Liver (tissue), 9 donors: ENCODE data around the gene KAT2A. TPM values are rescaled to one million over a fixed set of nuclear protein-coding genes. Genes with fewer than 3 reads are reported as not detected.

Experiments used
- DNase-seq: peaks from one replicate; pipeline ENCODE4 v3.0.0-alpha.2; 2017; ENCODE audit warnings: low spot score
- H3K27ac ChIP-seq, 2 donors: one replicate each; pipeline ENCODE4 v1.7.0; 2013; ENCODE audit warnings: inconsistent platforms in 2 of 2, low read length in 2 of 2, control low read depth in 1 of 2, low read depth in 1 of 2, mild to moderate bottlenecking in 1 of 2
- H3K27me3 ChIP-seq, 4 donors: one replicate each; pipeline versions ENCODE4 v1.6.1 to v1.7.0; 2013; ENCODE audit warnings: low read length in 3 of 4, inconsistent platforms in 1 of 4, mild to moderate bottlenecking in 1 of 4, moderate library complexity in 1 of 4; ENCODE audit not compliant: control insufficient read depth in 4 of 4, insufficient read depth in 4 of 4
- H3K36me3 ChIP-seq, 4 donors: one replicate each; pipeline versions ENCODE4 v1.6.1 to v1.7.0; 2013; ENCODE audit warnings: low read length in 3 of 4, mild to moderate bottlenecking in 3 of 4, low read depth in 1 of 4, moderate library complexity in 1 of 4; ENCODE audit not compliant: control insufficient read depth in 4 of 4, insufficient read depth in 3 of 4
- H3K4me1 ChIP-seq, 4 donors: one replicate each; pipeline versions ENCODE4 v1.6.1 to v1.7.0; 2013; ENCODE audit warnings: low read length in 3 of 4, mild to moderate bottlenecking in 3 of 4, moderate library complexity in 1 of 4; ENCODE audit not compliant: control insufficient read depth in 4 of 4, insufficient read depth in 4 of 4
- H3K4me3 ChIP-seq, 3 donors: one replicate each; pipeline versions ENCODE4 v1.6.1 to v1.7.0; 2013; ENCODE audit warnings: low read length in 3 of 3, control low read depth in 1 of 3, low read depth in 1 of 3, mild to moderate bottlenecking in 1 of 3
- H3K9ac ChIP-seq, 2 donors: one replicate each; pipeline ENCODE4 v1.7.0; 2013; ENCODE audit warnings: low read length in 2 of 2, mild to moderate bottlenecking in 2 of 2, moderate library complexity in 2 of 2, control low read depth in 1 of 2, low read depth in 1 of 2
- H3K9me3 ChIP-seq, 4 donors: one replicate each; pipeline versions ENCODE4 v1.6.1 to v1.7.0; 2013; ENCODE audit warnings: low read length in 3 of 4; ENCODE audit not compliant: control insufficient read depth in 4 of 4
- ATF3 ChIP-seq: IDR thresholded peaks from 2 replicates; pipeline ENCODE4 v1.6.1; 2016; ENCODE audit warnings: antibody characterized with exemption
- CTCF ChIP-seq: fragments of 150-350 bp; IDR thresholded peaks from 2 replicates; pipeline ENCODE4 v1.5.1; 2017; ENCODE audit warnings: improper control_type of control experiment, low read depth, low read length; ENCODE audit not compliant: missing input control
- EGR1 ChIP-seq, 2 donors: IDR thresholded peaks; 2 replicates each; pipeline ENCODE4 v1.6.1; 2016 to 2018; ENCODE audit warnings: antibody characterized with exemption in 2 of 2, low read depth in 2 of 2
- FOXA1 ChIP-seq: IDR thresholded peaks from 2 replicates; pipeline ENCODE4 v1.6.1; 2016; ENCODE audit warnings: antibody characterized with exemption
- FOXA2 ChIP-seq: IDR thresholded peaks from 2 replicates; pipeline ENCODE4 v1.6.1; 2016; ENCODE audit warnings: antibody characterized with exemption
- GABPA ChIP-seq, 2 donors: IDR thresholded peaks in 1 of 2; conservative IDR thresholded peaks in 1 of 2; 2 replicates each; pipeline ENCODE4 v1.6.1; 2016; ENCODE audit warnings: antibody characterized with exemption in 2 of 2, mild to moderate bottlenecking in 1 of 2, moderate library complexity in 1 of 2
- HNF4A ChIP-seq, 2 donors: conservative IDR thresholded peaks; 2 replicates each; pipeline ENCODE4 v1.6.1; 2016; ENCODE audit warnings: antibody characterized with exemption in 2 of 2, mild to moderate bottlenecking in 2 of 2
- HNF4G ChIP-seq: IDR thresholded peaks from 2 replicates; pipeline ENCODE4 v1.6.1; 2016; ENCODE audit warnings: antibody characterized with exemption
- JUND ChIP-seq, 2 donors: IDR thresholded peaks; 2 replicates each; pipeline ENCODE4 v1.6.1; 2016; ENCODE audit warnings: antibody characterized with exemption in 2 of 2
- MAX ChIP-seq: IDR thresholded peaks from 2 replicates; pipeline ENCODE4 v1.6.1; 2016; ENCODE audit warnings: antibody characterized with exemption
- NR2F2 ChIP-seq: IDR thresholded peaks from 2 replicates; pipeline ENCODE4 v1.6.1; 2016; ENCODE audit warnings: antibody characterized with exemption
- RAD21 ChIP-seq, 2 donors: IDR thresholded peaks; 2 replicates each; pipeline ENCODE4 v1.6.1; 2016; ENCODE audit warnings: antibody characterized with exemption in 2 of 2, mild to moderate bottlenecking in 2 of 2
- REST ChIP-seq: IDR thresholded peaks from 2 replicates; pipeline ENCODE4 v1.6.1; 2016; ENCODE audit warnings: antibody characterized with exemption, mild to moderate bottlenecking
- RXRA ChIP-seq, 2 donors: IDR thresholded peaks; 2 replicates each; pipeline ENCODE4 v1.6.1; 2017 to 2018; ENCODE audit warnings: antibody characterized with exemption in 2 of 2, mild to moderate bottlenecking in 1 of 2
- SP1 ChIP-seq: IDR thresholded peaks from 2 replicates; pipeline ENCODE4 v1.6.1; 2018; ENCODE audit warnings: antibody characterized with exemption, mild to moderate bottlenecking
- TAF1 ChIP-seq: conservative IDR thresholded peaks from 2 replicates; pipeline ENCODE4 v1.6.1; 2016; ENCODE audit warnings: antibody characterized with exemption, mild to moderate bottlenecking
- YY1 ChIP-seq: IDR thresholded peaks from 2 replicates; pipeline ENCODE4 v1.6.1; 2016; ENCODE audit warnings: antibody characterized with exemption, mild to moderate bottlenecking
- ZBTB33 ChIP-seq: IDR thresholded peaks from 2 replicates; pipeline ENCODE4 v1.6.1; 2016; ENCODE audit warnings: antibody characterized with exemption
- WGBS: extraction: QIAGEN DNeasy Blood & Tissue Kit; methylation state at CpG from one replicate; pipeline ENCODE4 v1.1.7; 2013; 5-methylcytosine and 5-hydroxymethylcytosine counted together
- polyA plus RNA-seq, 2 donors: library from polyadenylated mRNA; stranded (reverse) in 1 of 2; unstranded in 1 of 2; fragments of 200-250 nt in 1 of 2; fragments of >200 nt in 1 of 2; fragmentation: Nextera tagmentation in 1 of 2; extraction: Ambion mirVana in 1 of 2; gene quantifications; one replicate each; pipeline versions ENCODE4 v1.2.1 to v1.2.3, GENCODE V29; 2013 to 2015
- total RNA-seq, 2 donors: library from RNA; depleted of rRNA; stranded (reverse); fragments of >200 nt; gene quantifications; one replicate each; pipeline ENCODE4 v1.2.3, GENCODE V29; 2014
- donor health status: healthy.
- donor health status: healthy.
- donor health status: healthy.
- donor health status: healthy.
- donor health status: healthy.

KAT2A gene
- total and polyA plus RNA-seq, 4 donors, result 5.1 to 14.4 (median 9.6) TPM

GRCh38 chr17:42096360-42097111 is 24.6 kb downstream of the KAT2A start:
- no peaks in the 10 kb centered on the region for H3K36me3 ChIP-seq
- no peak for DNase-seq
- no peaks in the 10 kb centered on the region for H3K27me3 ChIP-seq
- no peak overlapping the region for H3K4me3 ChIP-seq
- no peaks in the 10 kb centered on the region for H3K9me3 ChIP-seq
- TF ChIP-seq RAD21 (IDR thresholded peaks at IDR 0.05) (no peak), RXRA (IDR thresholded peaks at IDR 0.05) (no peak), HNF4A (conservative IDR thresholded peaks at IDR 0.05) (no peak), EGR1 (IDR thresholded peaks at IDR 0.05; ENCODE audit: low read depth in 2 of 2) (no peak)
- no peak overlapping the region for H3K9ac ChIP-seq
- 69% methylated on average over 8 of the region's 8 CpGs for WGBS
- peaks cover 0 to 13% (median 7%) of the 10 kb centered on the region in 4 donors for H3K4me1 ChIP-seq
- no peak overlapping the region for H3K27ac ChIP-seq

GRCh38 chr17:42094375-42095069 is 26.6 kb downstream of the KAT2A start:
- Histone ChIP-seq H3K27me3 (no peaks in the 10 kb centered on the region), H3K4me1 (peaks cover 0 to 14% (median 8%) of the 10 kb centered on the region in 4 donors), H3K27ac (no peak overlapping the region), H3K9me3 (no peaks in the 10 kb centered on the region), H3K36me3 (no peaks in the 10 kb centered on the region), H3K9ac (no peak overlapping the region), H3K4me3 (no peak overlapping the region)
- 82% methylated on average over 12 of the region's 12 CpGs for WGBS
- DNase-seq, result no peak
- TF ChIP-seq RXRA (IDR thresholded peaks at IDR 0.05) (no peak), MAX (no peak), EGR1 (IDR thresholded peaks at IDR 0.05; ENCODE audit: low read depth in 2 of 2) (no peak), NR2F2 (no peak), FOXA2 (no peak), RAD21 (IDR thresholded peaks at IDR 0.05) (no peak), HNF4A (conservative IDR thresholded peaks at IDR 0.05) (no peak)

GRCh38 chr17:42092939-42093338 is 28.2 kb downstream of the KAT2A start:
- Histone ChIP-seq H3K4me3 (no peak overlapping the region), H3K4me1 (peaks cover 2 to 17% (median 9%) of the 10 kb centered on the region in 4 donors), H3K9ac (no peak overlapping the region), H3K36me3 (no peaks in the 10 kb centered on the region), H3K27ac (no peak overlapping the region), H3K27me3 (no peaks in the 10 kb centered on the region), H3K9me3 (no peaks in the 10 kb centered on the region)
- 79% methylated on average over 6 of the region's 6 CpGs for WGBS
- no peak for DNase-seq
- TF ChIP-seq YY1, result no peak
- no peak for TF ChIP-seq NR2F2
- no peak for TF ChIP-seq HNF4A (conservative IDR thresholded peaks at IDR 0.05)
- TF ChIP-seq ATF3, result no peak
- no peak for TF ChIP-seq TAF1
- no peak for TF ChIP-seq RXRA (IDR thresholded peaks at IDR 0.05)
- no peak for TF ChIP-seq GABPA (IDR thresholded peaks at IDR 0.05 in 1 of 2, conservative IDR thresholded peaks at IDR 0.05 in 1 of 2)
- no peak for TF ChIP-seq ZBTB33
- no peak for TF ChIP-seq MAX
- TF ChIP-seq HNF4G, result no peak
- TF ChIP-seq EGR1 (IDR thresholded peaks at IDR 0.05; ENCODE audit: low read depth in 2 of 2), result no peak
- TF ChIP-seq FOXA2, result no peak
- no peak for TF ChIP-seq SP1
- no peak for TF ChIP-seq FOXA1
- no peak for TF ChIP-seq JUND (IDR thresholded peaks at IDR 0.05)
- no peak for TF ChIP-seq CTCF
- no peak for TF ChIP-seq REST
- no peak for TF ChIP-seq RAD21 (IDR thresholded peaks at IDR 0.05)
